Neural cell (in vitro differentiated cells): ENCODE measurements around the gene CHADL. TPM values are rescaled to one million over a fixed set of nuclear protein-coding genes. Genes with fewer than 3 reads are reported as not detected.

Experiments used
- H2AFZ ChIP-seq: fragments of 200-600, 300-800 bp; sonication (generic), shearing (Covaris generic); 2 replicates; pipeline ENCODE4 v1.6.0; 2014; ENCODE audit warnings: low read depth, mild to moderate bottlenecking, antibody characterized with exemption, low read length, moderate library complexity
- H3F3A ChIP-seq: fragments of 200-600 bp; shearing (Covaris generic); 2 replicates; pipeline ENCODE4 v1.6.1; 2016; ENCODE audit warnings: mild to moderate bottlenecking, moderate library complexity, mixed read lengths, antibody characterized with exemption, low read length; ENCODE audit not compliant: insufficient read depth, poor library complexity, severe bottlenecking
- H3K27ac ChIP-seq: fragments of 200-600, 300-800 bp; sonication (generic), shearing (Covaris generic); 2 replicates; pipeline ENCODE4 v1.5.1; 2014; ENCODE audit warnings: mild to moderate bottlenecking, low read length, moderate library complexity
- H3K27me3 ChIP-seq: fragments of 300-800, 200-600 bp; sonication (generic), shearing (Covaris generic); 2 replicates; pipeline ENCODE4 v1.6.0; 2014; ENCODE audit warnings: mild to moderate bottlenecking, low read depth, low read length, moderate library complexity; ENCODE audit not compliant: insufficient read depth
- H3K36me3 ChIP-seq: fragments of 300-800, 200-600 bp; sonication (generic), shearing (Covaris generic); 2 replicates; pipeline ENCODE4 v1.5.1; 2014; ENCODE audit warnings: mild to moderate bottlenecking, antibody characterized with exemption, low read length, moderate library complexity; ENCODE audit not compliant: insufficient read depth
- H3K4me2 ChIP-seq: fragments of 300-800, 200-600 bp; sonication (generic), shearing (Covaris generic); 2 replicates; pipeline ENCODE4 v1.6.0; 2014; ENCODE audit warnings: mild to moderate bottlenecking, low read length
- H3K4me3 ChIP-seq: fragments of 300-800, 200-600 bp; sonication (generic), shearing (Covaris generic); 2 replicates; pipeline ENCODE4 v1.5.1; 2014; ENCODE audit warnings: mild to moderate bottlenecking, low read length, moderate library complexity
- H3K79me2 ChIP-seq: fragments of 200-600 bp; shearing (Covaris generic); replicated peaks from 2 replicates; pipeline ENCODE4 v1.6.0; 2014; ENCODE audit warnings: mild to moderate bottlenecking, low read length, moderate library complexity; ENCODE audit not compliant: insufficient read depth
- H3K9ac ChIP-seq: fragments of 300-800, 200-600 bp; sonication (generic), shearing (Covaris generic); 2 replicates; pipeline ENCODE4 v1.6.1; 2016; ENCODE audit warnings: mild to moderate bottlenecking, low read length, mixed read lengths
- H3K9me2 ChIP-seq: fragments of 200-600 bp; shearing (Covaris generic); 2 replicates; pipeline ENCODE4 v1.6.1; 2016; ENCODE audit warnings: mild to moderate bottlenecking, low read length, mixed read lengths; ENCODE audit not compliant: insufficient read depth
- H3K9me3 ChIP-seq: fragments of 200-600, 300-800 bp; sonication (generic), shearing (Covaris generic); 2 replicates; pipeline ENCODE4 v1.6.1; 2016; ENCODE audit warnings: mild to moderate bottlenecking, mixed run types, low read length, moderate library complexity, mixed read lengths
- H4K20me1 ChIP-seq: fragments of 200-600 bp; shearing (Covaris generic); 2 replicates; pipeline ENCODE4 v1.6.1; 2016; ENCODE audit warnings: mild to moderate bottlenecking, mixed run types; ENCODE audit not compliant: insufficient read depth
- CTCF ChIP-seq: fragments of 450-650 bp; IDR thresholded peaks from 2 replicates; pipeline ENCODE4 v1.5.1; 2014; ENCODE audit warnings: antibody characterized with exemption, mild to moderate bottlenecking, moderate library complexity; ENCODE audit not compliant: poor library complexity, severe bottlenecking
- EP300 ChIP-seq: fragments of 450-650 bp; conservative IDR thresholded peaks from 2 replicates; pipeline ENCODE4 v1.6.1; 2014; ENCODE audit warnings: antibody characterized with exemption, mild to moderate bottlenecking, moderate library complexity; ENCODE audit not compliant: poor library complexity, severe bottlenecking
- EZH2 ChIP-seq: fragments of 200-600, 300-800 bp; shearing (Covaris generic), sonication (generic); IDR thresholded peaks from 2 replicates; pipeline ENCODE4 v1.6.1; 2014; ENCODE audit warnings: antibody characterized with exemption, low read length, borderline replicate concordance, mild to moderate bottlenecking; ENCODE audit not compliant: insufficient read depth, poor library complexity, severe bottlenecking
- MXI1 ChIP-seq: fragments of 450-650 bp; conservative IDR thresholded peaks from 2 replicates; pipeline ENCODE4 v1.6.1; 2014; ENCODE audit warnings: antibody characterized with exemption, mild to moderate bottlenecking; ENCODE audit not compliant: poor library complexity, severe bottlenecking
- POLR2AphosphoS5 ChIP-seq: IDR thresholded peaks from 2 replicates; pipeline ENCODE4 v1.6.1; 2012
- RAD21 ChIP-seq: fragments of 450-650 bp; conservative IDR thresholded peaks from 2 replicates; pipeline ENCODE4 v1.6.1; 2014; ENCODE audit warnings: antibody characterized with exemption, mild to moderate bottlenecking, moderate library complexity
- SMC3 ChIP-seq: fragments of 450-650 bp; conservative IDR thresholded peaks from 2 replicates; pipeline ENCODE4 v1.6.1; 2014; ENCODE audit warnings: antibody characterized with exemption, mild to moderate bottlenecking, moderate library complexity; ENCODE audit not compliant: poor library complexity
- TAF1 ChIP-seq: IDR thresholded peaks from 2 replicates; pipeline ENCODE4 v1.6.1; 2012; ENCODE audit warnings: low read depth
- polyA plus RNA-seq: library from polyadenylated mRNA; depleted of rRNA; stranded (reverse); fragments of >200 nt; gene quantifications from 2 replicates; pipeline ENCODE4 v1.2.3, GENCODE V29; 2014
- TF ChIP-seq, protein P1 (sequence below): IDR thresholded peaks from 2 replicates; pipeline ENCODE4 v1.6.1; 2012; ENCODE audit warnings: borderline replicate concordance

CHADL gene
- polyA plus RNA-seq, 1 donor from 2014 or later, result 0.22 TPM

- TF ChIP-seq MXI1, result peak; percentile 56
Observed at GRCh38 chr22:41197038-41197972, 43.4 kb downstream of the CHADL start (continued).

- Histone ChIP-seq H4K20me1 (no peaks in the 10 kb centered on the region), H3K9me2 (no peaks in the 10 kb centered on the region), H3K79me2 (no peaks in the 10 kb centered on the region), H3K36me3 (no peaks in the 10 kb centered on the region), H3K27ac (no peak overlapping the region), H3F3A (no peaks in the 10 kb centered on the region), H2AFZ (no peak overlapping the region), H3K9ac (no peak overlapping the region), H3K4me3 (no peak overlapping the region), H3K27me3 (peaks cover 8% of the 10 kb centered on the region), H3K4me2 (no peak overlapping the region), H3K9me3 (no peaks in the 10 kb centered on the region)
- no peak for TF ChIP-seq TAF1
- TF ChIP-seq EZH2, result no peak
- TF ChIP-seq SMC3, result no peak
- TF ChIP-seq MXI1, result no peak
- TF ChIP-seq RAD21, result no peak
- TF ChIP-seq, protein P1, sequence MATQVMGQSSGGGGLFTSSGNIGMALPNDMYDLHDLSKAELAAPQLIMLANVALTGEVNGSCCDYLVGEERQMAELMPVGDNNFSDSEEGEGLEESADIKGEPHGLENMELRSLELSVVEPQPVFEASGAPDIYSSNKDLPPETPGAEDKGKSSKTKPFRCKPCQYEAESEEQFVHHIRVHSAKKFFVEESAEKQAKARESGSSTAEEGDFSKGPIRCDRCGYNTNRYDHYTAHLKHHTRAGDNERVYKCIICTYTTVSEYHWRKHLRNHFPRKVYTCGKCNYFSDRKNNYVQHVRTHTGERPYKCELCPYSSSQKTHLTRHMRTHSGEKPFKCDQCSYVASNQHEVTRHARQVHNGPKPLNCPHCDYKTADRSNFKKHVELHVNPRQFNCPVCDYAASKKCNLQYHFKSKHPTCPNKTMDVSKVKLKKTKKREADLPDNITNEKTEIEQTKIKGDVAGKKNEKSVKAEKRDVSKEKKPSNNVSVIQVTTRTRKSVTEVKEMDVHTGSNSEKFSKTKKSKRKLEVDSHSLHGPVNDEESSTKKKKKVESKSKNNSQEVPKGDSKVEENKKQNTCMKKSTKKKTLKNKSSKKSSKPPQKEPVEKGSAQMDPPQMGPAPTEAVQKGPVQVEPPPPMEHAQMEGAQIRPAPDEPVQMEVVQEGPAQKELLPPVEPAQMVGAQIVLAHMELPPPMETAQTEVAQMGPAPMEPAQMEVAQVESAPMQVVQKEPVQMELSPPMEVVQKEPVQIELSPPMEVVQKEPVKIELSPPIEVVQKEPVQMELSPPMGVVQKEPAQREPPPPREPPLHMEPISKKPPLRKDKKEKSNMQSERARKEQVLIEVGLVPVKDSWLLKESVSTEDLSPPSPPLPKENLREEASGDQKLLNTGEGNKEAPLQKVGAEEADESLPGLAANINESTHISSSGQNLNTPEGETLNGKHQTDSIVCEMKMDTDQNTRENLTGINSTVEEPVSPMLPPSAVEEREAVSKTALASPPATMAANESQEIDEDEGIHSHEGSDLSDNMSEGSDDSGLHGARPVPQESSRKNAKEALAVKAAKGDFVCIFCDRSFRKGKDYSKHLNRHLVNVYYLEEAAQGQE, result no peak
- TF ChIP-seq CTCF, result no peak
- no peak for TF ChIP-seq EP300
- TF ChIP-seq POLR2AphosphoS5, result no peak
Observed at GRCh38 chr22:41193829-41194228, 46.9 kb downstream of the CHADL start.

DNA sequence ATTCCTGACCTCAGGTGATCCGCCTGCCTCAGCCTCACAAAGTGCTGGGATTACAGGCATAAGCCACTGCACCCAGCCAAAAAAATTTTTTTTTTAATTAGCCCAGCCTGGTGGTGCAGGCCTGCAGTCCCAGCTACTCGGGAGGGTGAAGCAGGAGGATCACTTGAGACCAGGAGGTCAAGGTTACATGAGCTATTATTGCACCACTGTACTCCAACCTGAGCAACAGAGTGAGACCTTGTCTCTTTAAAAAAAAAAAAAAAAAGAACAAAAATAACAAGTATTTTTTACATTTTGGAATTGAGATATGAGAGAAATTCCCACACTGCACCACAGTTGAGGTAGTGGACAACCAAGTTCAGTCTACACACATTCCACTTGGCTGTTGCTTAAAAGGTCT lies 49.3 kb downstream of the CHADL start:
- Histone ChIP-seq H3K27ac (no peak overlapping the region), H4K20me1 (no peaks in the 10 kb centered on the region)

More for the DNA sequence above, 49.3 kb downstream of the CHADL start:
- Histone ChIP-seq H3K9ac (no peak overlapping the region), H3K4me3 (no peak overlapping the region), H3K36me3 (no peaks in the 10 kb centered on the region), H3K27me3 (peaks cover under 1% of the 10 kb centered on the region), H3K9me2 (no peaks in the 10 kb centered on the region), H3K79me2 (no peaks in the 10 kb centered on the region), H3K4me2 (no peak overlapping the region), H3K9me3 (no peaks in the 10 kb centered on the region), H3F3A (no peaks in the 10 kb centered on the region), H2AFZ (no peak overlapping the region)
- TF ChIP-seq TAF1, result no peak
- TF ChIP-seq EZH2, result no peak
- no peak for TF ChIP-seq EP300
- TF ChIP-seq, protein P1, result no peak
- TF ChIP-seq CTCF, result no peak
- TF ChIP-seq MXI1, result no peak
- no peak for TF ChIP-seq POLR2AphosphoS5
- TF ChIP-seq RAD21, result no peak
- TF ChIP-seq SMC3, result no peak
